GM23248 (cell line): ENCODE measurements around the gene CD300A.

ENCODE experiments used
- EZH2 ChIP-seq: fragments of 200-600 bp; sonication (generic); IDR thresholded peaks from 2 replicates; pipeline ENCODE4 v1.6.1; 2018; ENCODE audit warnings: antibody characterized with exemption, mild to moderate bottlenecking; ENCODE audit not compliant: insufficient read depth, poor library complexity, severe bottlenecking
- EZH2phosphoT487 ChIP-seq: fragments of 200-600 bp; sonication (generic); IDR thresholded peaks from 2 replicates; pipeline ENCODE4 v1.6.1; 2018; ENCODE audit warnings: antibody characterized with exemption, moderate library complexity, mild to moderate bottlenecking, low read depth; ENCODE audit not compliant: insufficient read depth

DNA sequence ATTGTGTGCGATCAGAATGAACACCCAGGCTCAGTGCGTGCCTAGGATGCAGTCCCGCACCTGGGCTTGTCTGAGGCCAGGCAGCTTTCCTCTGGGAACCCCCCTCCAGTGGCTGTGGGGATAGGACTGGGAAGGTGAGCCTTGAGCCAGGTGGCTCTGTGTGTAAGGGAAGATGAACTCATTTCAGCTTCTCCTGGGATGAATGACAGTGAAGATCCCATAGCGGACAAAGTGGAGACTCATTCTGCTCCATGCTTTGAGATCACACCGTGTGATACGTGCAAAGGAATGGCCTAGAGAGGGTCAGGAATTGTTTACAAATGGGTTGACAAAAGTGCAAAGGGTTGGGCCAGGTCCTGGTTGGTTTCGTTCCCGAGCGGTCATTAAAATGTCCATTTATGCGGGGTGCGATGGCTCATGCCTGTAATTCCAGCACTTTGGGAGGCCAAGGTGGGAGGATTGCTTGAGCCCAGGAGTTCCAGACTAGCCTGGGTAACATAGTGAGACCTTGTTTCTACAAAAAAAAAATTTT, 18.7 kb upstream of the CD300A start:
- TF ChIP-seq EZH2, result no peak
- TF ChIP-seq EZH2phosphoT487, result no peak
